HepG2 (cell line): Measurements from ENCODE around the gene NUP214. TPM values are rescaled to one million over a fixed set of nuclear protein-coding genes. Genes with fewer than 3 reads are reported as not detected.

Source experiments
- ATAC-seq: fragments of 200-7000 bp; cut with Tn5 transposase; 3 replicates; pipeline ENCODE4 v1.9.1; 2020; ENCODE audit warnings: mild to moderate bottlenecking, moderate library complexity
- BruUV-seq: library from RNA; stranded (reverse); fragments of 400-500 nt; replicated peaks from 2 replicates; lab custom pipeline; 2021; lab: Mats Ljungman, UMichigan
- CTCF ChIA-PET: fragments of 300-600 bp; formaldehyde crosslinking; extraction: SDS; loops from one replicate; lab custom pipeline; 2021; ENCODE audit warnings: low total read pairs, inconsistent platforms, low intra/inter-chr PET ratio; lab: Yijun Ruan, JAX
- POLR2A ChIA-PET: fragments of 350-600 bp; sonication (Branson Sonifier 250); formaldehyde crosslinking; loops from one replicate; lab custom pipeline; 2020; ENCODE audit warnings: antibody characterized with exemption, inconsistent platforms; lab: Yijun Ruan, JAX
- DNase-seq: peaks from one replicate; pipeline ENCODE4 v3.0.0-alpha.2; 2015; ENCODE audit warnings: low spot score
- FAIRE-seq: peaks from 3 replicates; lab custom pipeline; 2011; peaks lifted over from hg19 to GRCh38; lab: Jason Lieb, UNC
- H2AFZ ChIP-seq: one replicate; pipeline ENCODE4 v1.6.1; 2011; ENCODE audit warnings: low read length, inconsistent platforms
- H3K27ac ChIP-seq: fragments of 300-600 bp; 3 replicates; pipeline ENCODE4 v1.8.0; 2011; ENCODE audit warnings: mixed run types, mild to moderate bottlenecking, mixed read lengths, low read length, inconsistent platforms; ENCODE audit not compliant: insufficient read depth; ENCODE audit errors: extremely low read length
- H3K27me3 ChIP-seq, 2 experiments: fragments of 200-600 bp in 1 of 2; 2 replicates in 1 of 2; 3 replicates in 1 of 2; pipeline versions ENCODE4 v1.6.0 to v1.8.0; 2011; ENCODE audit warnings: low read length in 2 of 2, mild to moderate bottlenecking in 2 of 2, moderate library complexity in 2 of 2, inconsistent platforms in 1 of 2; ENCODE audit not compliant: insufficient read depth in 2 of 2, control insufficient read depth in 1 of 2
- H3K36me3 ChIP-seq, 2 experiments: fragments of 200-600 bp in 1 of 2; replicated peaks in 1 of 2; 2 replicates in 1 of 2; 3 replicates in 1 of 2; pipeline versions ENCODE4 v1.5.1 to v1.8.0; 2011; ENCODE audit warnings: low read length in 2 of 2, inconsistent platforms in 1 of 2; ENCODE audit not compliant: insufficient read depth in 2 of 2, control insufficient read depth in 1 of 2
- H3K4me1 ChIP-seq: 2 replicates; pipeline ENCODE4 v1.5.1; 2012; ENCODE audit warnings: low read length, inconsistent platforms; ENCODE audit not compliant: insufficient read depth
- H3K4me2 ChIP-seq: 2 replicates; pipeline ENCODE4 v1.6.0; 2011; ENCODE audit warnings: low read depth, low read length, inconsistent platforms
- H3K4me3 ChIP-seq, 3 experiments: fragments of 200-600 bp in 1 of 3; sonication (generic), shearing (Covaris generic) in 1 of 3; replicated peaks in 1 of 3; 2 replicates each; pipeline ENCODE4 v1.5.1; 2011 to 2016; ENCODE audit warnings: low read length in 3 of 3, inconsistent platforms in 2 of 3, low read depth in 2 of 3, mild to moderate bottlenecking in 2 of 3, control low read depth in 1 of 3, mixed read lengths in 1 of 3; ENCODE audit not compliant: insufficient read depth in 1 of 3
- H3K79me2 ChIP-seq: one replicate; pipeline ENCODE4 v1.6.1; 2011; ENCODE audit warnings: low read length, inconsistent platforms; ENCODE audit not compliant: insufficient read depth
- H3K9ac ChIP-seq: 2 replicates; pipeline ENCODE4 v1.6.0; 2011; ENCODE audit warnings: mild to moderate bottlenecking, low read depth, low read length, inconsistent platforms; ENCODE audit not compliant: insufficient read depth
- H3K9me3 ChIP-seq: 2 replicates; pipeline ENCODE4 v1.5.1; 2012; ENCODE audit warnings: mild to moderate bottlenecking, low read length
- H4K20me1 ChIP-seq: 2 replicates; pipeline ENCODE4 v1.6.0; 2011; ENCODE audit warnings: inconsistent platforms, mild to moderate bottlenecking, low read length, moderate library complexity; ENCODE audit not compliant: insufficient read depth
- CREB1 ChIP-seq, 2 experiments: fragments of 450-650 bp in 1 of 2; IDR thresholded peaks; 2 replicates each; pipeline ENCODE4 v1.6.1; 2016 to 2017; ENCODE audit warnings: control low read depth in 1 of 2, mild to moderate bottlenecking in 1 of 2, missing compliant biosample characterization in 1 of 2, missing genetic modification characterization in 1 of 2
- ELF4 ChIP-seq: sonication (generic); formaldehyde crosslinking; IDR thresholded peaks from 2 replicates; pipeline ENCODE4 v1.5.0; 2020; ENCODE audit warnings: missing genetic modification reagents, mild to moderate bottlenecking, moderate library complexity, borderline replicate concordance
- GABPA ChIP-seq, 2 experiments: IDR thresholded peaks; 2 replicates each; pipeline ENCODE4 v1.6.1; 2011 to 2016; ENCODE audit warnings: low read depth in 2 of 2, low read length in 1 of 2, missing biosample characterization in 1 of 2, missing genetic modification characterization in 1 of 2
- HNF4G ChIP-seq, 2 experiments: sonication (generic) in 1 of 2; formaldehyde crosslinking in 1 of 2; IDR thresholded peaks; 2 replicates each; pipeline versions ENCODE4 v1.4.0 to v1.6.1; 2011 to 2020; ENCODE audit warnings: borderline replicate concordance in 2 of 2, low read depth in 2 of 2, mild to moderate bottlenecking in 2 of 2, low read length in 1 of 2, missing genetic modification reagents in 1 of 2, moderate library complexity in 1 of 2
- NAIF1 ChIP-seq: sonication (generic); formaldehyde crosslinking; IDR thresholded peaks from 2 replicates; pipeline ENCODE4 v1.5.0; 2020; ENCODE audit warnings: mild to moderate bottlenecking, missing genetic modification reagents, borderline replicate concordance
- NRL ChIP-seq: sonication (generic); formaldehyde crosslinking; IDR thresholded peaks from 2 replicates; pipeline ENCODE4 v1.5.0; 2020; ENCODE audit warnings: missing genetic modification reagents, mild to moderate bottlenecking, moderate library complexity, borderline replicate concordance
- RARG ChIP-seq: sonication (generic); formaldehyde crosslinking; IDR thresholded peaks from 2 replicates; pipeline ENCODE4 v1.4.0; 2020; ENCODE audit warnings: low read depth, mild to moderate bottlenecking, missing genetic modification reagents
- RNF219 ChIP-seq: sonication (generic); formaldehyde crosslinking; IDR thresholded peaks from 2 replicates; pipeline ENCODE4 v1.5.0; 2020; ENCODE audit warnings: mild to moderate bottlenecking, missing genetic modification reagents
- ZBTB33 ChIP-seq: sonication (generic); formaldehyde crosslinking; IDR thresholded peaks from 2 replicates; pipeline ENCODE4 v1.4.0; 2020; ENCODE audit warnings: missing genetic modification reagents
- ZBTB7A ChIP-seq: sonication (generic); formaldehyde crosslinking; IDR thresholded peaks from 2 replicates; pipeline ENCODE4 v1.8.0; 2022; ENCODE audit warnings: mild to moderate bottlenecking, missing genetic modification reagents
- ZFP90 ChIP-seq: sonication (generic); formaldehyde crosslinking; IDR thresholded peaks from 2 replicates; pipeline ENCODE4 v1.8.0; 2022; ENCODE audit warnings: missing genetic modification reagents, mild to moderate bottlenecking, inconsistent platforms, borderline replicate concordance
- ZNF264 ChIP-seq: sonication (generic); formaldehyde crosslinking; IDR thresholded peaks from 2 replicates; pipeline ENCODE4 v1.4.0; 2020; ENCODE audit warnings: missing genetic modification reagents
- WGBS: methylation state at CpG from one replicate; pipeline ENCODE4 v1.1.6; 2017; ENCODE audit warnings: low lambda C conversion rate; 5-methylcytosine and 5-hydroxymethylcytosine counted together
- in situ Hi-C: cut with HindIII; loops from 2 replicates; pipeline ENCODE4 v1.10.0; 2017; ENCODE audit warnings: low pct_unique_long_range_greater_than_20kb; ENCODE audit not compliant: extremely low pct_ligation_motif_present
- intact Hi-C: fragments of 100-400 bp; cut with micrococcal nuclease; formaldehyde crosslinking; loops from one replicate; pipeline ENCODE4 v1.10.0; 2022; ENCODE audit not compliant: unreplicated experiment
- polyA plus RNA-seq, 8 experiments: library from polyadenylated mRNA; depleted of rRNA in 3 of 8; stranded (reverse) in 7 of 8; unstranded in 1 of 8; fragments of >200 nt; fragmentation: Illumina TruSeq in 4 of 8; extraction: Trizol in 4 of 8; gene quantifications; 2 replicates each; pipeline versions ENCODE4 v1.2.1 to v1.2.3, GENCODE V29; 2011 to 2016; ENCODE audit warnings: low read depth in 4 of 8, missing spikeins in 1 of 8, mixed read lengths in 1 of 8; ENCODE audit not compliant: insufficient read depth in 1 of 8
- total RNA-seq, 5 experiments: library from RNA; depleted of rRNA; stranded (reverse); fragments of >200 nt; fragmentation: Illumina TruSeq; extraction: Trizol; gene quantifications; 2 replicates each; pipeline ENCODE4 v1.2.3, GENCODE V29; 2016; ENCODE audit warnings: low read depth in 1 of 5
- TF ChIP-seq, protein P1 (sequence below): sonication (generic); formaldehyde crosslinking; IDR thresholded peaks from 2 replicates; pipeline ENCODE4 v1.4.0; 2020; ENCODE audit warnings: missing genetic modification reagents

Gene NUP214
- total and polyA plus RNA-seq, 2 of the 13 experiments (the other 11 are each of a cell fraction or from before 2014, with no cell fraction given) = 8.4 to 16.0 TPM

DNA sequence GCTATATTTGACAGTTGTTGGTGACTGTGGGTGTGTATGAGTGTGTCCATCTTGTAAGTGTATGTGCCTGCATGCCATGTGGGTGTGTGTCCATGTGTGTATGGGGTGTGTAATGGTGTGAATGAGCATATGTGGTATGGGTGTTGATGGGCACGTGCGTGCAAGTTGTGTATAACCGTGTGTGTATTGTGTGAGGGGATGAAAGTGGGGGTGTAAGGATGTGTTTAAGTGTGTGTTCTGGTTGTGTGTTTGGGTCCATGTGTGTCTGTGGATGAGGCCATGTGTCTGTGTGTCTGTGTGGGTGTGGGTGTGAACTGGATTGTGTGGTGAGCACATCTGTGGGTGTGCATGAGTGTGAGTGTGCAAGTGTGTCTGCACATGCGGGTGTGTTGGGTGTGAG lies 156.8 kb downstream of the NUP214 start:
- intact Hi-C loops = no loop called here
- Histone ChIP-seq H3K9ac (no peak overlapping the region), H3K4me3 (no peak overlapping the region), H3K27ac (no peak overlapping the region), H3K36me3 (no peaks in the 10 kb centered on the region), H3K79me2 (no peaks in the 10 kb centered on the region), H4K20me1 (peaks cover 3% of the 10 kb centered on the region; the same call in 1 of the 2 replicates), H2AFZ (no peak overlapping the region), H3K27me3 (peaks cover 6 to 63% of the 10 kb centered on the region in 2 experiments; a peak in 4 of 5 replicates), H3K4me2 (no peak overlapping the region), H3K9me3 (no peaks in the 10 kb centered on the region), H3K4me1 (peaks cover 15% of the 10 kb centered on the region)
- no TSS peak for BruUV-seq
- in situ Hi-C loops = no loop called here
- no peak for FAIRE-seq
- no peak for DNase-seq
- CTCF ChIA-PET = no interaction called here
- ATAC-seq = no peak
- 18% methylated on average over 4 of the region's 4 CpGs for WGBS
- POLR2A ChIA-PET = no interaction called here
- no peak for TF ChIP-seq NRL (CRISPR knock-in tag)
- TF ChIP-seq NAIF1 (CRISPR knock-in tag) = no peak
- TF ChIP-seq ZBTB33 (CRISPR knock-in tag) = no peak
- no peak for TF ChIP-seq ZBTB7A (CRISPR knock-in tag)
- TF ChIP-seq HNF4G (IDR thresholded peaks at IDR 0.05; ENCODE audit: borderline replicate concordance, low read depth, low read length) = no peak
- TF ChIP-seq HNF4G (CRISPR knock-in tag; IDR thresholded peaks at IDR 0.05; ENCODE audit: borderline replicate concordance, low read depth) = no peak
- peak; percentile 4; the same call in 1 of the 2 replicates for TF ChIP-seq GABPA (IDR thresholded peaks at IDR 0.05; ENCODE audit: low read depth, low read length)
- TF ChIP-seq GABPA (CRISPR knock-in tag; IDR thresholded peaks at IDR 0.05; ENCODE audit: low read depth) = no peak
- no peak for TF ChIP-seq ELF4 (CRISPR knock-in tag)
- no peak for TF ChIP-seq RARG
- no peak for TF ChIP-seq ZFP90 (CRISPR knock-in tag)
- TF ChIP-seq, protein P1, sequence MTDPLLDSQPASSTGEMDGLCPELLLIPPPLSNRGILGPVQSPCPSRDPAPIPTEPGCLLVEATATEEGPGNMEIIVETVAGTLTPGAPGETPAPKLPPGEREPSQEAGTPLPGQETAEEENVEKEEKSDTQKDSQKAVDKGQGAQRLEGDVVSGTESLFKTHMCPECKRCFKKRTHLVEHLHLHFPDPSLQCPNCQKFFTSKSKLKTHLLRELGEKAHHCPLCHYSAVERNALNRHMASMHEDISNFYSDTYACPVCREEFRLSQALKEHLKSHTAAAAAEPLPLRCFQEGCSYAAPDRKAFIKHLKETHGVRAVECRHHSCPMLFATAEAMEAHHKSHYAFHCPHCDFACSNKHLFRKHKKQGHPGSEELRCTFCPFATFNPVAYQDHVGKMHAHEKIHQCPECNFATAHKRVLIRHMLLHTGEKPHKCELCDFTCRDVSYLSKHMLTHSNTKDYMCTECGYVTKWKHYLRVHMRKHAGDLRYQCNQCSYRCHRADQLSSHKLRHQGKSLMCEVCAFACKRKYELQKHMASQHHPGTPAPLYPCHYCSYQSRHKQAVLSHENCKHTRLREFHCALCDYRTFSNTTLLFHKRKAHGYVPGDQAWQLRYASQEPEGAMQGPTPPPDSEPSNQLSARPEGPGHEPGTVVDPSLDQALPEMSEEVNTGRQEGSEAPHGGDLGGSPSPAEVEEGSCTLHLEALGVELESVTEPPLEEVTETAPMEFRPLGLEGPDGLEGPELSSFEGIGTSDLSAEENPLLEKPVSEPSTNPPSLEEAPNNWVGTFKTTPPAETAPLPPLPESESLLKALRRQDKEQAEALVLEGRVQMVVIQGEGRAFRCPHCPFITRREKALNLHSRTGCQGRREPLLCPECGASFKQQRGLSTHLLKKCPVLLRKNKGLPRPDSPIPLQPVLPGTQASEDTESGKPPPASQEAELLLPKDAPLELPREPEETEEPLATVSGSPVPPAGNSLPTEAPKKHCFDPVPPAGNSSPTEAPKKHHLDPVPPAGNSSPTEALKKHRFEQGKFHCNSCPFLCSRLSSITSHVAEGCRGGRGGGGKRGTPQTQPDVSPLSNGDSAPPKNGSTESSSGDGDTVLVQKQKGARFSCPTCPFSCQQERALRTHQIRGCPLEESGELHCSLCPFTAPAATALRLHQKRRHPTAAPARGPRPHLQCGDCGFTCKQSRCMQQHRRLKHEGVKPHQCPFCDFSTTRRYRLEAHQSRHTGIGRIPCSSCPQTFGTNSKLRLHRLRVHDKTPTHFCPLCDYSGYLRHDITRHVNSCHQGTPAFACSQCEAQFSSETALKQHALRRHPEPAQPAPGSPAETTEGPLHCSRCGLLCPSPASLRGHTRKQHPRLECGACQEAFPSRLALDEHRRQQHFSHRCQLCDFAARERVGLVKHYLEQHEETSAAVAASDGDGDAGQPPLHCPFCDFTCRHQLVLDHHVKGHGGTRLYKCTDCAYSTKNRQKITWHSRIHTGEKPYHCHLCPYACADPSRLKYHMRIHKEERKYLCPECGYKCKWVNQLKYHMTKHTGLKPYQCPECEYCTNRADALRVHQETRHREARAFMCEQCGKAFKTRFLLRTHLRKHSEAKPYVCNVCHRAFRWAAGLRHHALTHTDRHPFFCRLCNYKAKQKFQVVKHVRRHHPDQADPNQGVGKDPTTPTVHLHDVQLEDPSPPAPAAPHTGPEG (CRISPR knock-in tag) = no peak
- no peak for TF ChIP-seq ZNF264 (CRISPR knock-in tag)
- no peak for TF ChIP-seq RNF219 (CRISPR knock-in tag)
- TF ChIP-seq CREB1 (IDR thresholded peaks at IDR 0.05) = peak; percentile 10; the same call in 1 of the 2 replicates
- no peak for TF ChIP-seq CREB1 (CRISPR knock-in tag; IDR thresholded peaks at IDR 0.05)
